ENCODE data around the gene NAV2. TPM values are rescaled to one million over a fixed set of nuclear protein-coding genes. Genes with fewer than 3 reads are reported as not detected.
A peak's percentile ranks its signal among the peaks of the same experiment; 100 is the strongest.

The NAV2 gene
- total RNA-seq, 1 experiment from 2014 or later: 139 TPM

GRCh38 chr11:19886498-19886897, 173.9 kb downstream of the NAV2 start:
- POLR2A ChIA-PET: interaction anchor here (0.7 kb wide), 1 partner anchor 69 kb away, joined by 3 read pairs; no protein-coding TSS in a partner anchor
- TF ChIP-seq, protein P1, sequence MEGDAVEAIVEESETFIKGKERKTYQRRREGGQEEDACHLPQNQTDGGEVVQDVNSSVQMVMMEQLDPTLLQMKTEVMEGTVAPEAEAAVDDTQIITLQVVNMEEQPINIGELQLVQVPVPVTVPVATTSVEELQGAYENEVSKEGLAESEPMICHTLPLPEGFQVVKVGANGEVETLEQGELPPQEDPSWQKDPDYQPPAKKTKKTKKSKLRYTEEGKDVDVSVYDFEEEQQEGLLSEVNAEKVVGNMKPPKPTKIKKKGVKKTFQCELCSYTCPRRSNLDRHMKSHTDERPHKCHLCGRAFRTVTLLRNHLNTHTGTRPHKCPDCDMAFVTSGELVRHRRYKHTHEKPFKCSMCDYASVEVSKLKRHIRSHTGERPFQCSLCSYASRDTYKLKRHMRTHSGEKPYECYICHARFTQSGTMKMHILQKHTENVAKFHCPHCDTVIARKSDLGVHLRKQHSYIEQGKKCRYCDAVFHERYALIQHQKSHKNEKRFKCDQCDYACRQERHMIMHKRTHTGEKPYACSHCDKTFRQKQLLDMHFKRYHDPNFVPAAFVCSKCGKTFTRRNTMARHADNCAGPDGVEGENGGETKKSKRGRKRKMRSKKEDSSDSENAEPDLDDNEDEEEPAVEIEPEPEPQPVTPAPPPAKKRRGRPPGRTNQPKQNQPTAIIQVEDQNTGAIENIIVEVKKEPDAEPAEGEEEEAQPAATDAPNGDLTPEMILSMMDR (IDR thresholded peaks at IDR 0.05; ENCODE audit: unreplicated experiment): no peak
- H3K4me1 Mint-ChIP-seq (ENCODE audit: insufficient read depth, unreplicated experiment): peaks cover 15% of the 10 kb centered on the region
- intact Hi-C loops (cut with micrococcal nuclease): no loop called here
- H3K36me3 Mint-ChIP-seq (ENCODE audit: insufficient read depth, unreplicated experiment): peaks cover 61% of the 10 kb centered on the region
- H3K27ac Mint-ChIP-seq (ENCODE audit: low read depth, unreplicated experiment): no peak overlapping the region
- H3K4me3 Mint-ChIP-seq (ENCODE audit: unreplicated experiment): no peak overlapping the region
- no peaks in the 10 kb centered on the region for H3K9me3 Mint-ChIP-seq (ENCODE audit: unreplicated experiment)
- no peaks in the 10 kb centered on the region for H3K27me3 Mint-ChIP-seq (ENCODE audit: insufficient read depth, unreplicated experiment)
- no TSS peak for BruUV-seq (replicated peaks)
- no peak for DNase-seq (ENCODE audit: unreplicated experiment)
- CTCF ChIA-PET: interaction anchor here (0.6 to 3.0 kb wide), 5 partner anchors 17 to 865 kb away, joined by 3 to 15 read pairs (median 3); no protein-coding TSS in a partner anchor

GRCh38 chr11:19887842-19888241, 175.2 kb downstream of the NAV2 start:
- DNase-seq (ENCODE audit: unreplicated experiment): no peak
- TF ChIP-seq, protein P1 (IDR thresholded peaks at IDR 0.05; ENCODE audit: unreplicated experiment): no peak
- intact Hi-C loops (cut with micrococcal nuclease): no loop called here
- peaks cover 54% of the 10 kb centered on the region for H3K36me3 Mint-ChIP-seq (ENCODE audit: insufficient read depth, unreplicated experiment)
- no peaks in the 10 kb centered on the region for H3K9me3 Mint-ChIP-seq (ENCODE audit: unreplicated experiment)
- peaks cover 23% of the 10 kb centered on the region for H3K4me1 Mint-ChIP-seq (ENCODE audit: insufficient read depth, unreplicated experiment)
- ChIA-PET CTCF (interaction anchor here (0.8 to 3.0 kb wide), 6 partner anchors 13 to 547 kb away, joined by 3 to 15 read pairs (median 4); no protein-coding TSS in a partner anchor), POLR2A (no interaction called here)
- H3K27me3 Mint-ChIP-seq (ENCODE audit: insufficient read depth, unreplicated experiment): no peaks in the 10 kb centered on the region
- no peak overlapping the region for H3K27ac Mint-ChIP-seq (ENCODE audit: low read depth, unreplicated experiment)
- BruUV-seq (replicated peaks): no TSS peak
- H3K4me3 Mint-ChIP-seq (ENCODE audit: unreplicated experiment): no peak overlapping the region

- H3K27me3 Mint-ChIP-seq (ENCODE audit: insufficient read depth, unreplicated experiment): no peaks in the 10 kb centered on the region
- no TSS peak for BruUV-seq (replicated peaks)
- H3K27ac Mint-ChIP-seq (ENCODE audit: low read depth, unreplicated experiment): no peak overlapping the region
- POLR2A ChIA-PET: no interaction called here
- no peaks in the 10 kb centered on the region for H3K9me3 Mint-ChIP-seq (ENCODE audit: unreplicated experiment)
- peaks cover 26% of the 10 kb centered on the region for H3K4me1 Mint-ChIP-seq (ENCODE audit: insufficient read depth, unreplicated experiment)
- CTCF ChIA-PET: interaction anchor here (0.6 to 1.9 kb wide), 4 partner anchors 12 to 169 kb away, joined by 3 to 11 read pairs (median 4); no protein-coding TSS in a partner anchor
- TF ChIP-seq, protein P1 (IDR thresholded peaks at IDR 0.05; ENCODE audit: unreplicated experiment): no peak
- intact Hi-C loops (cut with micrococcal nuclease): no loop called here
- peaks cover 50% of the 10 kb centered on the region for H3K36me3 Mint-ChIP-seq (ENCODE audit: insufficient read depth, unreplicated experiment)
- DNase-seq (ENCODE audit: unreplicated experiment): no peak
- no peak overlapping the region for H3K4me3 Mint-ChIP-seq (ENCODE audit: unreplicated experiment)
Measured at GRCh38 chr11:19889531-19889930, 176.9 kb downstream of the NAV2 start.

DNA sequence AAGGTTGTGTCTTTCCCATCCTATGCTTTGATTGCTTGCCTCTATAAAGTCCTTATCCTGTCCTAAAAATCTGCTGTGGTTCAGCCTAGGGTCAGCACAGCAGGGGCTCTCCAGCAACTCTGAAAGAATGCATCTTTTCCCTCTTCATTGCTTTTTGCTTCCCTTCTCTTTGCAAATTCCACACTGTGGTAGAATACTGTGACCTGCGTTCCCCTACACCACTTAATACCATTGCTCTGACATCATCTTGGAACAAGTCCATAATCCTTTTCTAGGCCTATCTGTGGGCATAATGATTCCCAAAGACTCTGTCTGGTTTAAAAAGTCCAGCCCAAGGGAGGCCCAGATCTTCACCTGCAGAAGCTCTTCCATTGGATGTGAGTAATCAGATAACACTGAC, 177.7 kb downstream of the NAV2 start:
- Mint-ChIP-seq H3K9me3 (ENCODE audit: unreplicated experiment) (no peaks in the 10 kb centered on the region), H3K27me3 (ENCODE audit: insufficient read depth, unreplicated experiment) (no peaks in the 10 kb centered on the region), H3K4me1 (ENCODE audit: insufficient read depth, unreplicated experiment) (peaks cover 26% of the 10 kb centered on the region), H3K36me3 (ENCODE audit: insufficient read depth, unreplicated experiment) (peaks cover 43% of the 10 kb centered on the region), H3K27ac (ENCODE audit: low read depth, unreplicated experiment) (no peak overlapping the region), H3K4me3 (ENCODE audit: unreplicated experiment) (no peak overlapping the region)
- intact Hi-C loops (cut with micrococcal nuclease): no loop called here
- CTCF ChIA-PET: interaction anchor here (0.7 to 1.9 kb wide), 3 partner anchors 13 to 640 kb away, joined by 3 to 11 read pairs (median 6); no protein-coding TSS in a partner anchor
- POLR2A ChIA-PET: interaction anchor here (1.3 kb wide), 1 partner anchor 28 kb away, joined by 4 read pairs; no protein-coding TSS in a partner anchor
- TF ChIP-seq, protein P1 (IDR thresholded peaks at IDR 0.05; ENCODE audit: unreplicated experiment): no peak
- DNase-seq (ENCODE audit: unreplicated experiment): peak; percentile 32
- BruUV-seq (replicated peaks): no TSS peak
